Neural progenitor cell (in vitro differentiated cells): ENCODE results near the gene UBTD2. TPM values are rescaled to one million over a fixed set of nuclear protein-coding genes. Genes with fewer than 3 reads are reported as not detected.

ENCODE experiments used
- DNase-seq: peaks from one replicate; pipeline ENCODE4 v3.0.0-alpha.2; 2016; ENCODE audit warnings: low spot score
- H2AFZ ChIP-seq: fragments of 200-600 bp; sonication (generic); replicated peaks from 2 replicates; pipeline ENCODE4 v1.6.1; 2016; ENCODE audit warnings: antibody characterized with exemption
- H3F3A ChIP-seq: fragments of 200-600 bp; sonication (generic); 2 replicates; pipeline ENCODE4 v1.6.1; 2016; ENCODE audit warnings: antibody characterized with exemption, low read depth
- H3K27ac ChIP-seq: fragments of 200-600 bp; sonication (generic); 2 replicates; pipeline ENCODE4 v1.5.1; 2016; ENCODE audit warnings: mild to moderate bottlenecking
- H3K27me3 ChIP-seq: fragments of 200-600 bp; sonication (generic); 2 replicates; pipeline ENCODE4 v1.6.1; 2016; ENCODE audit warnings: mild to moderate bottlenecking, moderate library complexity
- H3K36me3 ChIP-seq: fragments of 200-600 bp; sonication (generic); 2 replicates; pipeline ENCODE4 v1.5.1; 2016
- H3K4me1 ChIP-seq: fragments of 200-600 bp; sonication (generic); 2 replicates; pipeline ENCODE4 v1.6.1; 2016; ENCODE audit warnings: mixed run types
- H3K4me2 ChIP-seq: fragments of 200-600 bp; sonication (generic); 2 replicates; pipeline ENCODE4 v1.6.1; 2016
- H3K4me3 ChIP-seq: fragments of 200-600 bp; sonication (generic); 2 replicates; pipeline ENCODE4 v1.5.1; 2016
- H3K79me2 ChIP-seq: fragments of 200-600 bp; sonication (generic); 2 replicates; pipeline ENCODE4 v1.6.1; 2016; ENCODE audit warnings: low read depth
- H3K9ac ChIP-seq: fragments of 200-600 bp; sonication (generic); 2 replicates; pipeline ENCODE4 v1.6.1; 2016
- H3K9me3 ChIP-seq: fragments of 200-600 bp; sonication (generic); 2 replicates; pipeline ENCODE4 v1.5.1; 2016; ENCODE audit warnings: low read depth
- H4K20me1 ChIP-seq: fragments of 200-600 bp; sonication (generic); 2 replicates; pipeline ENCODE4 v1.6.1; 2016; ENCODE audit warnings: low read depth
- H3K27ac Mint-ChIP-seq: 3 replicates; pipeline ENCODE4 v1.8.0; 2021; ENCODE audit warnings: mixed read lengths
- H3K27me3 Mint-ChIP-seq: 2 replicates; pipeline ENCODE4 v1.8.0; 2022; ENCODE audit warnings: low read depth, mild to moderate bottlenecking, inconsistent platforms, moderate library complexity, mixed read lengths; ENCODE audit not compliant: insufficient read depth
- H3K36me3 Mint-ChIP-seq: 3 replicates; pipeline ENCODE4 v1.8.0; 2021; ENCODE audit warnings: mixed read lengths
- H3K4me1 Mint-ChIP-seq: 3 replicates; pipeline ENCODE4 v1.8.0; 2021; ENCODE audit warnings: mixed read lengths
- H3K4me3 Mint-ChIP-seq: 3 replicates; pipeline ENCODE4 v1.8.0; 2021; ENCODE audit warnings: mild to moderate bottlenecking, moderate library complexity, mixed read lengths
- H3K9me3 Mint-ChIP-seq: 3 replicates; pipeline ENCODE4 v1.8.0; 2020; ENCODE audit warnings: mixed read lengths
- EZH2 ChIP-seq: fragments of 200-600 bp; sonication (generic); IDR thresholded peaks from 2 replicates; pipeline ENCODE4 v1.6.1; 2017; ENCODE audit warnings: antibody characterized with exemption, mild to moderate bottlenecking, moderate library complexity
- EZH2phosphoT487 ChIP-seq: fragments of 200-600 bp; sonication (generic); IDR thresholded peaks from 2 replicates; pipeline ENCODE4 v1.6.1; 2017; ENCODE audit warnings: antibody characterized with exemption
- total RNA-seq: library from RNA; depleted of rRNA; stranded (reverse); fragments of >200 nt; gene quantifications from 2 replicates; pipeline ENCODE4 v1.2.3, GENCODE V29; 2015; ENCODE audit warnings: low replicate concordance
- TF ChIP-seq, protein P1 (sequence below): fragments of 200-600 bp; sonication (generic); IDR thresholded peaks from 2 replicates; pipeline ENCODE4 v1.5.1; 2017; ENCODE audit warnings: antibody characterized with exemption, mild to moderate bottlenecking

UBTD2 gene
- total RNA-seq, 1 donor from 2014 or later: 92.9 TPM

- Histone ChIP-seq H3K36me3 (no peaks in the 10 kb centered on the region), H3F3A (peaks cover 16% of the 10 kb centered on the region), H3K9ac (no peak overlapping the region), H3K27me3 (no peaks in the 10 kb centered on the region), H3K9me3 (no peaks in the 10 kb centered on the region), H3K27ac (no peak overlapping the region), H3K4me1 (peaks cover 22% of the 10 kb centered on the region), H3K4me3 (no peak overlapping the region), H2AFZ (no peak overlapping the region), H4K20me1 (peaks cover 17% of the 10 kb centered on the region), H3K4me2 (no peak overlapping the region), H3K79me2 (no peaks in the 10 kb centered on the region)
- H3K4me1 Mint-ChIP-seq: peaks cover 39% of the 10 kb centered on the region
- no peak overlapping the region for H3K27ac Mint-ChIP-seq
- DNase-seq: no peak
- no peaks in the 10 kb centered on the region for H3K36me3 Mint-ChIP-seq
- peaks cover 3% of the 10 kb centered on the region for H3K27me3 Mint-ChIP-seq
- H3K9me3 Mint-ChIP-seq: no peaks in the 10 kb centered on the region
- TF ChIP-seq, protein P1, sequence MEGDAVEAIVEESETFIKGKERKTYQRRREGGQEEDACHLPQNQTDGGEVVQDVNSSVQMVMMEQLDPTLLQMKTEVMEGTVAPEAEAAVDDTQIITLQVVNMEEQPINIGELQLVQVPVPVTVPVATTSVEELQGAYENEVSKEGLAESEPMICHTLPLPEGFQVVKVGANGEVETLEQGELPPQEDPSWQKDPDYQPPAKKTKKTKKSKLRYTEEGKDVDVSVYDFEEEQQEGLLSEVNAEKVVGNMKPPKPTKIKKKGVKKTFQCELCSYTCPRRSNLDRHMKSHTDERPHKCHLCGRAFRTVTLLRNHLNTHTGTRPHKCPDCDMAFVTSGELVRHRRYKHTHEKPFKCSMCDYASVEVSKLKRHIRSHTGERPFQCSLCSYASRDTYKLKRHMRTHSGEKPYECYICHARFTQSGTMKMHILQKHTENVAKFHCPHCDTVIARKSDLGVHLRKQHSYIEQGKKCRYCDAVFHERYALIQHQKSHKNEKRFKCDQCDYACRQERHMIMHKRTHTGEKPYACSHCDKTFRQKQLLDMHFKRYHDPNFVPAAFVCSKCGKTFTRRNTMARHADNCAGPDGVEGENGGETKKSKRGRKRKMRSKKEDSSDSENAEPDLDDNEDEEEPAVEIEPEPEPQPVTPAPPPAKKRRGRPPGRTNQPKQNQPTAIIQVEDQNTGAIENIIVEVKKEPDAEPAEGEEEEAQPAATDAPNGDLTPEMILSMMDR: no peak
- TF ChIP-seq EZH2 (no peak), EZH2phosphoT487 (no peak)
- H3K4me3 Mint-ChIP-seq: no peak overlapping the region
These were observed 113.3 kb downstream of the UBTD2 start for GRCh38 chr5:172170251-172170701.

DNA sequence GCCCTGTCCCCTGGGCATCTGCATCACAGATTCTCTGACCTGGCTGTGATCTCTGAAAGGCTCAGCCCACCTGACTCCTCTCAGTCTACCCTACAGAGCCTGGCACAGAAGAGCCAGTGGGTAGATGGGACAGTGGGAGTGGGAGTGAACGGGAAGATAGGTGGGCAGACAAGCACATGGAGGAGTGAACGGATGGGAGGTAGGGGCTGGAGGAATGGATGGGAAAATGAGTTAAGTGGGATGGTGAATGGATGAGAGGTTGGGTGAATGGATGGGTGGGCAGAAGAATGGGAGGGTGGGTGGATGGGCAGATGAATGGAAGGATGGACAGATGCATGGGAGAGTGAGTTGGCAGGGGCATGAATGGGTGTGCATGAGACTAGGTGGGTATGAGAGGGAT is 114.3 kb downstream of the UBTD2 start:
- Histone ChIP-seq H3F3A (peaks cover 12% of the 10 kb centered on the region), H3K27me3 (no peaks in the 10 kb centered on the region), H3K79me2 (no peaks in the 10 kb centered on the region), H2AFZ (no peak overlapping the region), H3K36me3 (no peaks in the 10 kb centered on the region), H4K20me1 (peaks cover 17% of the 10 kb centered on the region), H3K4me3 (no peak overlapping the region), H3K27ac (no peak overlapping the region), H3K4me2 (no peak overlapping the region), H3K4me1 (peaks cover 22% of the 10 kb centered on the region), H3K9me3 (no peaks in the 10 kb centered on the region), H3K9ac (no peak overlapping the region)
- Mint-ChIP-seq H3K4me3 (no peak overlapping the region), H3K9me3 (no peaks in the 10 kb centered on the region), H3K36me3 (no peaks in the 10 kb centered on the region), H3K27ac (no peak overlapping the region), H3K27me3 (peaks cover under 1% of the 10 kb centered on the region), H3K4me1 (peaks cover 34% of the 10 kb centered on the region)
- TF ChIP-seq EZH2: no peak
- TF ChIP-seq, protein P1: no peak
- DNase-seq: no peak

DNA sequence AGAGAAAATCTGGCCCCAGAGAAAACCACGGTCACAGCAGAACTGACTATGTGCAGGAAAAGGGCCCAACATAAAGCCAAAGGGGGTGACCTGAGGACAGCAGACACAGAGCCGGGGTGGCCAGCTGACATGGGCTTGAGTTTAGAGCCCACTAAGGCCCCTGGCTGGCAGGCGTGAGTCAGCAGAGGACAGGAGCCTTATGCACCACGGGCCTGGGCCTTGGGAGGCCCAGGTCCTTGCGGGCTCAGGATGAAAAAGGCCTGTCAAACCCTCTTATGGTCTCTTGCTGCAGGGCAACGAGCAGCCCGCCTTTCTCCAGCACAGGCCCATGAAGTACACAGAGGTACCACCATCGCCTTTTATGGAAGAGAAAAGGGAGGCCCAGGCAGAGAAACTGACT is 115.3 kb downstream of the UBTD2 start:
- H3K4me2 ChIP-seq: peak overlapping the region; percentile 13
- no peaks in the 10 kb centered on the region for H3K27me3 Mint-ChIP-seq
- peaks cover 28% of the 10 kb centered on the region for H3K4me1 Mint-ChIP-seq
- H3K36me3 Mint-ChIP-seq: no peaks in the 10 kb centered on the region
- H3F3A ChIP-seq: peaks cover 13% of the 10 kb centered on the region
- no peaks in the 10 kb centered on the region for H3K79me2 ChIP-seq
- no peak overlapping the region for H3K4me3 Mint-ChIP-seq
- H2AFZ ChIP-seq: no peak overlapping the region
- H3K9ac ChIP-seq: no peak overlapping the region
- H3K36me3 ChIP-seq: no peaks in the 10 kb centered on the region
- H3K27ac ChIP-seq: no peak overlapping the region
- H3K27ac Mint-ChIP-seq: peak overlapping the region; percentile 17
- no peaks in the 10 kb centered on the region for H3K9me3 ChIP-seq
- no peaks in the 10 kb centered on the region for H3K27me3 ChIP-seq
- DNase-seq: no peak
- no peak for TF ChIP-seq EZH2phosphoT487
- TF ChIP-seq, protein P1: no peak
- no peak for TF ChIP-seq EZH2
- H3K4me3 ChIP-seq: no peak overlapping the region
- H3K9me3 Mint-ChIP-seq: no peaks in the 10 kb centered on the region
- peaks cover 22% of the 10 kb centered on the region for H3K4me1 ChIP-seq
- peaks cover 17% of the 10 kb centered on the region for H4K20me1 ChIP-seq
